ENCODE measurements around the gene MMP15. TPM values are rescaled to one million over a fixed set of nuclear protein-coding genes. Genes with fewer than 3 reads are reported as not detected.
A peak's percentile ranks its signal among the peaks of the same experiment; 100 is the strongest.

The MMP15 gene
- total RNA-seq, 1 donor from 2014 or later, result 16.3 TPM

- H3K4me3 Mint-ChIP-seq, result no peak overlapping the region
- no peak for DNase-seq (ENCODE audit: low spot score in 2 of 2, unreplicated experiment in 2 of 2)
- no peaks in the 10 kb centered on the region for H3K27me3 Mint-ChIP-seq (ENCODE audit: low read depth)
- no peaks in the 10 kb centered on the region for H3K36me3 Mint-ChIP-seq
- H3K4me1 Mint-ChIP-seq, result peaks cover 15% of the 10 kb centered on the region
- TF ChIP-seq CTCF (IDR thresholded peaks at IDR 0.05; ENCODE audit: unreplicated experiment), result no peak
- no peaks in the 10 kb centered on the region for H3K9me3 Mint-ChIP-seq
- H3K27ac Mint-ChIP-seq, result no peak overlapping the region
Measured at GRCh38 chr16:58046054-58046881, 20.7 kb downstream of the MMP15 start.

- H3K9me3 Mint-ChIP-seq, result no peaks in the 10 kb centered on the region
- no peaks in the 10 kb centered on the region for H3K27me3 Mint-ChIP-seq (ENCODE audit: low read depth)
- DNase-seq (ENCODE audit: low spot score in 2 of 2, unreplicated experiment in 2 of 2), result no peak
- peaks cover 15% of the 10 kb centered on the region for H3K4me1 Mint-ChIP-seq
- H3K36me3 Mint-ChIP-seq, result no peaks in the 10 kb centered on the region
- H3K4me3 Mint-ChIP-seq, result no peak overlapping the region
- H3K27ac Mint-ChIP-seq, result no peak overlapping the region
- TF ChIP-seq CTCF (IDR thresholded peaks at IDR 0.05; ENCODE audit: unreplicated experiment), result no peak
Measured at GRCh38 chr16:58046936-58047335, 21.4 kb downstream of the MMP15 start.

- Mint-ChIP-seq H3K9me3 (no peaks in the 10 kb centered on the region), H3K27ac (peak overlapping the region; percentile 71), H3K27me3 (ENCODE audit: low read depth) (no peaks in the 10 kb centered on the region), H3K4me3 (no peak overlapping the region), H3K4me1 (peaks cover 15% of the 10 kb centered on the region), H3K36me3 (no peaks in the 10 kb centered on the region)
- no peak for TF ChIP-seq CTCF (IDR thresholded peaks at IDR 0.05; ENCODE audit: unreplicated experiment)
- DNase-seq (ENCODE audit: low spot score in 2 of 2, unreplicated experiment in 2 of 2), result no peak
Measured at GRCh38 chr16:58047557-58048348, 22.2 kb downstream of the MMP15 start.

DNA sequence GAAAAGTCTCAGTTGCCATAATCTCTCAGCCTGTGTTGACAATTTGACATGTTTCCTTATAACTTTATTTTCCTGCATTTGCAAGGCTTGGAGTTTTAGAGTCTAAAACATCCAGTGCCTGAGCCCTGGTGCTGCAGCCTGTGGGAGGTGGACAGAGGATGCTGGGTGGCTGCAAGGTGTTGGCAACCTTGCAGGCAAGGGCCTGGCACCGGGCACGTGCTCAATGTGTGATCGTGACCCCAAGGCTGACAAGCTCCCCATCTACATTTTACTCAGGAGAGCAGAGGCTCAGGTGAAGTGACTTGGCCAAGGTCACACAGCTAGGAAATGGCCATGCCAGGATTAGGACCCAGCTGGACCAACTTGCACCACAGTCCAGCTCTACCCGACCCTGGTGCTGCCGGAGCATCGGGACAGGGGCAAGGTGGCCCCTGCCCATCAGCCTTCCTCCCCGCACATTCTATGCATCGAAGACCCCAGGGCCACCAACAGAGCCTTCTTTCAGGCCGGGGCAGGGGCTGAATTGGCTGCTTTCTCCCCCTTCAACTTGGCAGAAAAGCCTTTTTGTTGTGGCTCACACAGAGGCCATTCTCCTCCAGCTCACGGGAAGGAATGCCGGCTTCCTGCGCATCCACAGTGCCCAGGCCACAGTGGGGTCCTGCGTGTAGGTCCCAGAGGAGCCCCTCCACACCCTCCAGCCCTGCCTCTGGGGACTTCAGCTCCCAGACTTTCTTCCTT, 23.1 kb downstream of the MMP15 start:
- H3K27me3 Mint-ChIP-seq (ENCODE audit: low read depth), result no peaks in the 10 kb centered on the region
- no peak for DNase-seq (ENCODE audit: low spot score in 2 of 2, unreplicated experiment in 2 of 2)
- H3K27ac Mint-ChIP-seq, result peak overlapping the region; percentile 71
- TF ChIP-seq CTCF (IDR thresholded peaks at IDR 0.05; ENCODE audit: unreplicated experiment), result no peak
- peaks cover 15% of the 10 kb centered on the region for H3K4me1 Mint-ChIP-seq
- no peaks in the 10 kb centered on the region for H3K9me3 Mint-ChIP-seq
- no peaks in the 10 kb centered on the region for H3K36me3 Mint-ChIP-seq
- no peak overlapping the region for H3K4me3 Mint-ChIP-seq

GRCh38 chr16:58049232-58050185, 24.0 kb downstream of the MMP15 start:
- H3K27me3 Mint-ChIP-seq (ENCODE audit: low read depth), result no peaks in the 10 kb centered on the region
- no peaks in the 10 kb centered on the region for H3K36me3 Mint-ChIP-seq
- TF ChIP-seq CTCF (IDR thresholded peaks at IDR 0.05; ENCODE audit: unreplicated experiment), result no peak
- no peaks in the 10 kb centered on the region for H3K9me3 Mint-ChIP-seq
- H3K27ac Mint-ChIP-seq, result no peak overlapping the region
- DNase-seq (ENCODE audit: low spot score in 2 of 2, unreplicated experiment in 2 of 2), result no peak
- no peak overlapping the region for H3K4me3 Mint-ChIP-seq
- H3K4me1 Mint-ChIP-seq, result peaks cover 15% of the 10 kb centered on the region

Data from mesothelial cell of epicardium (in vitro differentiated cells).